ENCODE measurements around the gene DIDO1. TPM values are rescaled to one million over a fixed set of nuclear protein-coding genes. Genes with fewer than 3 reads are reported as not detected.
"Not testable (repeated sequence)": the region's sequence is repeated elsewhere in the genome, so short reads cannot be mapped to it uniquely, and the experiment has no call there.

Gene DIDO1
- total RNA-seq, 1 donor from 2014 or later, result 60.5 TPM

DNA sequence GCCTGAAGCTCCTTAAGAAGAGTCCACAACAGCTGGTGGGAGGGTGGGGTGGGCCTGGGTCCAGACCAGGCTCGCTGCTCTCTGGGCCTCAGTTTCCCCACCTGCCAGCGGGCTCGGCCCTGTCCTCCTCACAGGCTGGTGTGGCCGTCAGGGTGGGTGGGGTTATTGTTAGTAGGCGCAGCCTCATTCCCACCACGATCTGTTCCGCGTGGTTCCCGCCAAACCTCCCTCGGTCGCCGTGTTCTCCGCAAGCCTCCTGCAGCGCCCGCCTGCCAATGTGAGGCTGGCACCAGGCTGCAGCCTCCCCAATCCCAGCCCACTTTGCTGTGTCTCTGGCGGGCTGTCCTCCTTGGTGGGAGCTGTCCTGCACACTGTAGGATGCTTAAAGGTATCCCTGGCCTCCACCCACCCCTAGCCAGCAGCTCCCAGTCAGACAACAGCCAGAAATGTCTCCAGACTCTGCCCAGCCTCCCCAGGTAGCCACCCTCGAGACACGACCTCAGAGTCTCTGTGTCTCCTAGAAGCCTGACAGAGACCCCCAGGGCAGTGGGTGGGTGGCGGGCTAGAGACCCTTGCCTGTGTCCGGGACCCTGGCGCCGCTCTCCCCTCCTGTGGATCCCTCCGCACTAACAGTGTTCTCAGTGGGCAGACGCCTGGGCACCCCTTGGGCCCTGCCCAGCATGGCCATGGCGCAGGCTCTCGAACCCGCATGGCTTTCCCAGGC is 41.5 kb upstream of the DIDO1 start:
- Mint-ChIP-seq H3K36me3 (ENCODE audit: low read depth) (no peaks in the 10 kb centered on the region), H3K9me3 (no peaks in the 10 kb centered on the region), H3K4me3 (no peak overlapping the region), H3K4me1 (ENCODE audit: low read depth) (peaks cover 13% of the 10 kb centered on the region), H3K27ac (no peak overlapping the region), H3K27me3 (ENCODE audit: insufficient read depth) (peaks cover 14% of the 10 kb centered on the region)
- no peak for DNase-seq (ENCODE audit: low spot score)
- intact Hi-C loops (cut with micrococcal nuclease), result no loop called here

DNA sequence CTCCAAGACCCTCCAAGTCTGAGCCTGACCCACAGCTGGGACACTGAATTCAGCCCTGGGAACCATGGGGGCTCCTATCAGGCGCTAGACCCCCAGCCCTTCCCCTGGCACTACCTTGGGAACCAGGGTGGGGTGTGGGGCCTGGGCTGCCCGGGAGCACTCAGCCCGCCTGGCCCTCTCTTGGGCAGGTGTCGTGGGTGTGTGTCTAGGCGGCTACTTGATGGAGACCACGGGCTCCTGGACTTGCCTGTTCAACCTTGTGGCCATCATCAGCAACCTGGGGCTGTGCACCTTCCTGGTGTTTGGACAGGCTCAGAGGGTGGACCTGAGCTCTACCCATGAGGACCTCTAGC is 40.8 kb upstream of the DIDO1 start:
- no peaks in the 10 kb centered on the region for H3K9me3 Mint-ChIP-seq
- DNase-seq (ENCODE audit: low spot score), result no peak
- intact Hi-C loops (cut with micrococcal nuclease), result no loop called here
- H3K4me1 Mint-ChIP-seq (ENCODE audit: low read depth), result peaks cover 8% of the 10 kb centered on the region
- H3K36me3 Mint-ChIP-seq (ENCODE audit: low read depth), result no peaks in the 10 kb centered on the region
- no peak overlapping the region for H3K4me3 Mint-ChIP-seq
- H3K27ac Mint-ChIP-seq, result no peak overlapping the region
- H3K27me3 Mint-ChIP-seq (ENCODE audit: insufficient read depth), result peaks cover 10% of the 10 kb centered on the region

DNA sequence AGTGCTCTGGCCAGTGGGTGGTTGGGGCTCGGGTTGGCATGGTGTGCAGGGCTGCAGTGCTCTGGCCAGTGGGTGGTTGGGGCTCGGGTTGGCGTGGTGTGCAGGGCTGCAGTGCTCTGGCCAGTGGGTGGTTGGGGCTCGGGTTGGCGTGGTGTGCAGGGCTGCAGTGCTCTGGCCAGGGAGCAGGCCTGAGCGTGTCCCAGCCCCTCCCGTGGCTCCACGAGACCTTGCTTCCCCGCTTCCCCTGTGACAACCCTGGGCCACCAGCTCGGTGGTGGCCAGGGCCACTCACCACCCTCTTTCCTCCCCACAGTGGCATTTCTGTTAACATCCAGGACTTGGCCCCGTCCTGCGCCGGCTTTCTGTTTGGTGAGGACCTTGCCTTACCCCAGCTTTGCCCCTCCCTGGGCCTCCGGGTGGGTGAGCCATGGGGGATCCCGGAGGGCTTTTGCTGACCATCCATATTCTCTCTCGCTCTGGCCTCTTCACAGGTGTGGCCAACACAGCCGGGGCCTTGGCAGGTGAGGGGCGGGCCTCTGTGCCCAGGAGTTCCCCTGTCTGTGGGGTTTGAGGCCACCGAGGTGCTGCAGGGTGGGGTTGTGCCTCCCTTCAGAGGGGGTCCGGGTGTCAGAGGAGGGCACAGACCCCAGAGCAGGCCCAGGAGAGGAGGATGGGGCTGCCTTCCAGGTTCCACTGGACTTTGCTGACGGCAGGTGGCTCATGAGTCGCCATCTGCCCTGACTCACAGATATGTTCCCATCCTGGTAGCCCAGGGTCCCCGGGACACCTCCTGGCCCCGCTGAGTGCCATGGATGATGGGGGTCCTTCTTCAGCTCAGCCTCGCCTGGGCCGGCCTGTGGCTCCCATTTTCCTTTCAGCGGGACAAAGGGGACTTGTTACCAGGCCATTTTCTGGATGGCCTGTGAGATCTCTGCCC is 40.2 kb upstream of the DIDO1 start:
- Mint-ChIP-seq H3K27ac (no peak overlapping the region), H3K4me3 (no peak overlapping the region), H3K27me3 (ENCODE audit: insufficient read depth) (peaks cover 5% of the 10 kb centered on the region), H3K4me1 (ENCODE audit: low read depth) (peaks cover 1% of the 10 kb centered on the region), H3K36me3 (ENCODE audit: low read depth) (no peaks in the 10 kb centered on the region), H3K9me3 (no peaks in the 10 kb centered on the region)
- DNase-seq (ENCODE audit: low spot score), result no peak
- intact Hi-C loops (cut with micrococcal nuclease), result no loop called here

DNA sequence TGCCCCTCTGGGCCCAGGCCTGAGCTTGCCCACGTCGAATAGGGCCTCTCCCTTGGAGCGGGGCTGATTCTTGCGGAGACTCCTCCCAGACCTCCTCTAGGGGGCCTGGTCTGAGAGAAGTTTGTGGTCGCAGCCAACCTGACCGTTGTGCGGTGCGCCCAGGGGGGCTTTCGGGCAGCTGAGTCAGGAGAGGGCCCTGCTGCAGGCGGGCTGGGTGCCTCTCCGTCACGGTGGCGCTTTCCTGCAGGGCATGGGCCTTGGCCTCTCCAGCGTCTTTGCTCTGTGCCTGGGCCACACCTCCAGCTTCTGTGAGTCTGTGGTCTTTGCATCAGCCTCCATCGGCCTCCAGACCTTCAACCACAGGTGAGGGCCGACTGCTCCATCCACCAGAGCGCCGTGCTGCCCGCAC is 39.1 kb upstream of the DIDO1 start:
- Mint-ChIP-seq H3K4me3 (no peak overlapping the region), H3K4me1 (ENCODE audit: low read depth) (no peaks in the 10 kb centered on the region), H3K27ac (no peak overlapping the region), H3K36me3 (ENCODE audit: low read depth) (no peaks in the 10 kb centered on the region), H3K27me3 (ENCODE audit: insufficient read depth) (peaks cover 2% of the 10 kb centered on the region), H3K9me3 (no peaks in the 10 kb centered on the region)
- intact Hi-C loops (cut with micrococcal nuclease), result no loop called here
- DNase-seq (ENCODE audit: low spot score), result no peak

DNA sequence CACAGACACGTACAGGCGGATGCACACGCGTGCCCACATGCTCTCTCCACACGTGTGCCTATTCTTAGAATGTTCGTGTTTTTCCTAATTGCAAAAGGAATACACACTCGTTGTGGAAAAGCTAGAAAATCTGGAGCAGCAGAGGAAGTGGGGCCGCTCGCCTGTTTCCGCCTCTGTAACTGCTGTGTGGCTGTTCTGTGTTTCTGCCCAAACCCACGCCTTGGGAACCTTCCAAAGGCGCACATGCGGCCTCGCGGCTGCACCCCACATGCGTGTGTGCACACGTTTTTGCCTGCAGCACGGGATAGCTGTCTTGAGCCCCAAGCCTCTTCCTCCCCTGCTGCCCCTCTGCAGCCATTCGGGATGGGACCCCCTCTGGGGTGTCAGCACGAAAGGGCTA is 38.4 kb upstream of the DIDO1 start:
- Mint-ChIP-seq H3K27ac (no peak overlapping the region), H3K4me3 (no peak overlapping the region), H3K27me3 (ENCODE audit: insufficient read depth) (no peaks in the 10 kb centered on the region), H3K9me3 (no peaks in the 10 kb centered on the region), H3K4me1 (ENCODE audit: low read depth) (no peaks in the 10 kb centered on the region), H3K36me3 (ENCODE audit: low read depth) (no peaks in the 10 kb centered on the region)
- DNase-seq (ENCODE audit: low spot score), result no peak
- intact Hi-C loops (cut with micrococcal nuclease), result no loop called here

DNA sequence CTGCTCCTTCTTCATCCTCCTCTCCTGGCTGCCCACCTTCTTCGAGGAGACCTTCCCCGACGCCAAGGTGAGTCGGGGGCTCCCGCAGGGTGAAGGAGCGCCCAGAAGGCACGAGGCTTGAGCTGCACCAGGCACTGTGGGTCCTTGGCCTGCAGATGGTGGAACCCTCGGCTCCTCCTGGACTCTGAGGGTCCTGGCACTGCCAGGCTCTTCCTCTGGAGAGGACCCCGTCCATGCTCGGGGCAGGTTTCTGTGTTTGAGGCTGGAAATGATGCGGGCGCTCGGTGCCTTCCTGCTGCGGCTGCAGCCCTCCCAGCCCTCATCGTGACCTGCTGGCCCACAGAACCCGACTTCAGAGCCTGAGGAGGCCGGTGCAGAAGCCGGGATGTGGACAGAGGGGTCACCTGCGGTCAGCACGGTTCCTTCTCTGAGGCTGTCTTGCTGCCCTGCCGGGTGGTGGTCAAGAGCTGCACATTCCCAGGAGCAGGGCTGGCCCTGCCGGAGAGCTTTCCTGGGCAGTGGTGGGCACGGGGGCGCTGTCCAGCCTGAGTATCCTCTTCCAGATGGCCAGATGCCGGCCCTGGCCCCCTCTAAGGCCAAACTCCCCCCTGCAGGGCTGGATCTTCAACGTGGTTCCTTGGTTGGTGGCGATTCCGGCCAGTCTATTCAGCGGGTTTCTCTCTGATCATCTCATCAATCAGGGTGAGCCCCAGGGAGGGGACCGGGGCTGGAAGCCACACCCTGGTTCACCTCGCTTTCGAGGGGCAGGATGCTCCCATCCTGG is 37.5 kb upstream of the DIDO1 start:
- Mint-ChIP-seq H3K4me1 (ENCODE audit: low read depth) (no peaks in the 10 kb centered on the region), H3K36me3 (ENCODE audit: low read depth) (no peaks in the 10 kb centered on the region), H3K27me3 (ENCODE audit: insufficient read depth) (no peaks in the 10 kb centered on the region), H3K4me3 (no peak overlapping the region), H3K9me3 (no peaks in the 10 kb centered on the region), H3K27ac (no peak overlapping the region)
- intact Hi-C loops (cut with micrococcal nuclease), result no loop called here
- DNase-seq (ENCODE audit: low spot score), result no peak

DNA sequence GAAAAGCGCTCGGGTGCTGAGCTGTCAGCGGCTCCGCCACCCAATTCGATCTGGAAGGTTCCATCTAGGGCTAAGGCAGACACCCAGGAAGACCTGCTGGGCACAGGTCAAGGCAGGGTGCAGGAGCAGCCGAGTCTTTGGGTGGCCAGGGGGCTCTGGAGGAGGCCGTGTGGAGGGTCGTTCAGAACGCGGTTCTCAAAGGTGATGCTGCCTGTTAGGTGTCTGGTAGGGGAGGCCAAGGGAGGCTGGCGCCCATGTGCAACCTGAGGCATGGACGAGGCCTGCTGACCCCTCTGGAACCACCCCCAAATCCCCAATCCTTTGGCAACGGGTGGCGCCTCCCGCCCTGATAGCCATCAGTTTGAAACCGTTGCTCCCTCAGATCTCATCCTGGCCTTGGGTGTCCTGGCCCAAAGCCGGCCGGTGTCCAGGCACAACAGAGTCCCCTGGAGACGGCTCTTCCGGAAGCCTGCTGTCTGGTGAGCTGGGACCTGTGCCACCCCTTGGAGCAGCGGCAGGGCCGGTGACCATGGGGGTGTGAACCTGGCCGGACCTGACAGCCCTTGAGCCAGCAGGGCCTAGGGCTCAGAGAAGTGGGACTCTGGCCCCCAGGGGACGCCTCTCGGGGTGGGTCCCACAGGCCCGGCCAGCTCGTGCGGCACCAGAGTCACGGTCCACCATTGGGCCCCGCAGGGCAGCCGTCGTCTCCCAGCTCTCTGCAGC is 36.7 kb upstream of the DIDO1 start:
- no peak overlapping the region for H3K27ac Mint-ChIP-seq
- no peaks in the 10 kb centered on the region for H3K36me3 Mint-ChIP-seq (ENCODE audit: low read depth)
- no peaks in the 10 kb centered on the region for H3K9me3 Mint-ChIP-seq
- H3K27me3 Mint-ChIP-seq (ENCODE audit: insufficient read depth), result no peaks in the 10 kb centered on the region
- H3K4me1 Mint-ChIP-seq (ENCODE audit: low read depth), result no peaks in the 10 kb centered on the region
- no peak overlapping the region for H3K4me3 Mint-ChIP-seq
- intact Hi-C loops (cut with micrococcal nuclease), result no loop called here
- DNase-seq (ENCODE audit: low spot score), result no peak

DNA sequence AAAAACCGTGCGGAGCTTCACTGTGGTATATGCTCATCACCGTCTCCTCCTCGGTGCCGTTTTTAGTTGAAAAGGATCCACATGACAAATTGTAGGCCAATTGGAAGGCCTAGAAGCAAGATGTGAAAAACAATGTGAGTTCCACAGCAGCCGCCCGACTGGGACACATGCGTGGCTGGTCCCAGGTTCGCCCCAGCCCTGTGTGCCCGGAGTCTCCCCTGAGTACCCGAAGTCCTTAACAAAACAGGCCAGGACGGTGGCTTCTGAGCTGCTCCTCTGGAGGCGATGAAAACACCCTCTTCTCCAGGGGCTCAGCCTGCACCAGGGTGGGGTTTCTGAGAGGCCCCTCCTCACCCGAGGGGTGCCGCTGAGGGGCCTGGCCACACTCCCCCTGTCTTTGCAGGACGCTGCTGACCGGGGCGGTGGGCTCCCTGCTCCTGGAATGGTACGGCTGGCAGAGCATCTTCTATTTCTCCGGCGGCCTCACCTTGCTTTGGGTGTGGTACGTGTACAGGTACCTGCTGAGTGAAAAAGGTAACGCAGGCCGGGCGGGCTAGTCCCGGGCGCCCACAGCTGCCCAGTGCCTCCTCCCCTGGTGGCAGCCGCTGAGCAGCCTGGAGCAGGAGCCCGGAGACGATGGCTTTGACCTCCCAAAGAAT is 36.0 kb upstream of the DIDO1 start:
- H3K4me1 Mint-ChIP-seq (ENCODE audit: low read depth), result no peaks in the 10 kb centered on the region
- no peaks in the 10 kb centered on the region for H3K36me3 Mint-ChIP-seq (ENCODE audit: low read depth)
- no peaks in the 10 kb centered on the region for H3K27me3 Mint-ChIP-seq (ENCODE audit: insufficient read depth)
- no peaks in the 10 kb centered on the region for H3K9me3 Mint-ChIP-seq
- intact Hi-C loops (cut with micrococcal nuclease), result no loop called here
- no peak overlapping the region for H3K4me3 Mint-ChIP-seq
- no peak for DNase-seq (ENCODE audit: low spot score)
- H3K27ac Mint-ChIP-seq, result no peak overlapping the region

DNA sequence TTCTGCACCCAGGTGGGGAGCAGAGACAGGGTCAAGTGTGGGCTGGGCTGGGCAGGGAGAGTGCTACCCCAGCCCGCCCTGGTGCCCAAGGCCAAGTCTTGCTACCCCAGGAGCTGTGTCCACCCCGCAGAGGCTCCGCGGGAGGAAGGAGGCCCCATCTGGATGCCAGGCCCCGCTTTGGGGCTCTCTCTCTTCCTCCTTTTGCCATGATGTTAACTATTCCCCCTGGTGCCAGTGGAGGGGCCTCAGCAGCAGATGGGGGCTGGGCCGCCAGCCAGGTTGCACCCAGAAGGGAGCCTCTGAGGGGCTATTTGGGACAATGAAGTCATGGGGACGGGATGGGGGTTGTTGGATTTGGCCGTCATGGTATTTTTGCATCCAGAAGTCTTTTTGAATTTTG is 35.5 kb upstream of the DIDO1 start:
- Mint-ChIP-seq H3K9me3 (no peaks in the 10 kb centered on the region), H3K4me3 (no peak overlapping the region), H3K27me3 (ENCODE audit: insufficient read depth) (no peaks in the 10 kb centered on the region), H3K4me1 (ENCODE audit: low read depth) (no peaks in the 10 kb centered on the region), H3K27ac (no peak overlapping the region), H3K36me3 (ENCODE audit: low read depth) (no peaks in the 10 kb centered on the region)
- intact Hi-C loops (cut with micrococcal nuclease), result no loop called here
- DNase-seq (ENCODE audit: low spot score), result no peak

DNA sequence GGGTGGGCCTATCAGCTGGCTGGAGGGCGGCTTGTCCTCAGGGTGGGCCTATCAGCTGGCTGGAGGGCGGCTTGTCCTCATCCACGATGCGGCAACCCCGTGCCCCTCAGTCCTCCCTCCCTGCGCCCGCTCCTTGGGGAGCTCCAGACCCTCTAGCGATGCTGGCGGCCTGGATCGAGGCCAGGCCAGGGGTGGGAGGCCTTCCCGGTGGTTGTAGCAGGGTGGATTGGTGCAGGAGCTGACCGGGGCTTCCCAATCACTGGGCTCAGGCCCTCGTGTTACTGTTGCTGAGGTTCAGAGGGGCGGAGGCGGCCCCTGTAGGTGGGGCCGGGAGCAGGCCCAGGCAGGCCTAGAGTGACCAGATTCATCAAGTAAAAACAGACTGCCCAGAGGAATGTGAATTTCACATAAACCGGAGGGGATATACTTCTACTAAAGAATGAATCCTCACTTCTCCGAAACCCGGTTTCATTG is 35.0 kb upstream of the DIDO1 start:
- no peak overlapping the region for H3K27ac Mint-ChIP-seq
- H3K36me3 Mint-ChIP-seq (ENCODE audit: low read depth), result no peaks in the 10 kb centered on the region
- H3K27me3 Mint-ChIP-seq (ENCODE audit: insufficient read depth), result no peaks in the 10 kb centered on the region
- intact Hi-C loops (cut with micrococcal nuclease), result no loop called here
- H3K4me3 Mint-ChIP-seq, result no peak overlapping the region
- no peak for DNase-seq (ENCODE audit: low spot score)
- no peaks in the 10 kb centered on the region for H3K9me3 Mint-ChIP-seq
- no peaks in the 10 kb centered on the region for H3K4me1 Mint-ChIP-seq (ENCODE audit: low read depth)

DNA sequence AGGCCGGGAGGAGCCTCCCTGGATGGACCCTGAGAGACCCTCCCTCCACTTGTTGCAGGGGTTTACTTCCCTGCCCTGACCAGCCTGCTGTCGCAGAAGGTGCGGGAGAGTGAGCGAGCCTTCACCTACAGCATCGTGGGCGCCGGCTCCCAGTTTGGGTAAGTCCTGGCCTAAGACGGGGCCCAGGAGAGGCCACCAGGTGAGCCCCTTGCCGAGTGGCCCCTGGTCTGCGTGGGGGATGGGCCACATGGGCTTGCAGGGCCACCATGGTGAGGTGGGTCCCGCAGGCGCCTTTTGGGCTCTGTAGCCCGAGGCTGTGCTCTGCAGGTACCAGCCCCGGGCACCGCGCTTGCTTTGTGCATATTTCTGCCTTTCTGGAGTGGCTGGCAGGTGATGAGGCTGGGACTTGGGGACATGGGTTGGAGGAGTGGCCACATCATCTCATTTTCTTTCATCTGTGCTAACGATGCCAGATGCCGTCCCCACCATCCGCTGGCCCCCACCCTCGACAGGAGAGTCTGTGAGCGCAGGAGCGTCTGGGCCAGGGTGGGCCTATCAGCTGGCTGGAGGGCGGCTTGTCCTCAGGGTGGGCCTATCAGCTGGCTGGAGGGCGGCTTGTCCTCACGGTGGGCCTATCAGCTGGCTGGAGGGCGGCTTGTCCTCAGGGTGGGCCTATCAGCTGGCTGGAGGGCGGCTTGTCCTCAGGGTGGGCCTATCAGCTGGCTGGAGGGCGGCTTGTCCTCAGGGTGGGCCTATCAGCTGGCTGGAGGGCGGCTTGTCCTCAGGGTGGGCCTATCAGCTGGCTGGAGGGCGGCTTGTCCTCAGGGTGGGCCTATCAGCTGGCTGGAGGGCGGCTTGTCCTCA is 34.4 kb upstream of the DIDO1 start:
- DNase-seq (ENCODE audit: low spot score); H3K4me1 Mint-ChIP-seq (ENCODE audit: low read depth); H3K9me3 Mint-ChIP-seq; H3K36me3 Mint-ChIP-seq (ENCODE audit: low read depth); intact Hi-C loops (cut with micrococcal nuclease); H3K4me3 Mint-ChIP-seq; H3K27me3 Mint-ChIP-seq (ENCODE audit: insufficient read depth); H3K27ac Mint-ChIP-seq: not testable (repeated sequence)
